IPS-15b (cell line): ENCODE data around the gene PSAPL1.

Experiments used
- H3K27me3 ChIP-seq: one replicate; pipeline ENCODE4 v1.6.1; 2013; ENCODE audit warnings: low read length; ENCODE audit not compliant: control insufficient read depth, insufficient read depth
- H3K36me3 ChIP-seq: one replicate; pipeline ENCODE4 v1.6.1; 2013; ENCODE audit warnings: low read length; ENCODE audit not compliant: control insufficient read depth, insufficient read depth
- H3K4me1 ChIP-seq: one replicate; pipeline ENCODE4 v1.6.1; 2013; ENCODE audit warnings: mild to moderate bottlenecking, low read length; ENCODE audit not compliant: control insufficient read depth, insufficient read depth
- H3K4me3 ChIP-seq: one replicate; pipeline ENCODE4 v1.5.1; 2013; ENCODE audit warnings: low read depth, low read length
- H3K9ac ChIP-seq: one replicate; pipeline ENCODE4 v1.6.1; 2013; ENCODE audit warnings: low read depth, mild to moderate bottlenecking, low read length
- H3K9me3 ChIP-seq: one replicate; pipeline ENCODE4 v1.6.1; 2013; ENCODE audit warnings: mild to moderate bottlenecking, low read length; ENCODE audit not compliant: control insufficient read depth, insufficient read depth

The PSAPL1 gene

GRCh38 chr4:7429069-7429416 lies 5.7 kb downstream of the PSAPL1 start:
- no peaks in the 10 kb centered on the region for H3K36me3 ChIP-seq
- no peak overlapping the region for H3K4me3 ChIP-seq
- peaks cover 3% of the 10 kb centered on the region for H3K4me1 ChIP-seq
- no peak overlapping the region for H3K9ac ChIP-seq
- H3K9me3 ChIP-seq = no peaks in the 10 kb centered on the region
- no peaks in the 10 kb centered on the region for H3K27me3 ChIP-seq

GRCh38 chr4:7428261-7429068 lies 6.3 kb downstream of the PSAPL1 start:
- H3K4me1 ChIP-seq = peaks cover 3% of the 10 kb centered on the region
- H3K9me3 ChIP-seq = no peaks in the 10 kb centered on the region
- H3K27me3 ChIP-seq = no peaks in the 10 kb centered on the region
- no peaks in the 10 kb centered on the region for H3K36me3 ChIP-seq
- H3K9ac ChIP-seq = no peak overlapping the region
- H3K4me3 ChIP-seq = no peak overlapping the region

GRCh38 chr4:7427831-7428260 lies 6.9 kb downstream of the PSAPL1 start:
- H3K36me3 ChIP-seq = no peaks in the 10 kb centered on the region
- no peaks in the 10 kb centered on the region for H3K9me3 ChIP-seq
- no peaks in the 10 kb centered on the region for H3K27me3 ChIP-seq
- H3K4me1 ChIP-seq = peaks cover 3% of the 10 kb centered on the region
- H3K9ac ChIP-seq = no peak overlapping the region
- no peak overlapping the region for H3K4me3 ChIP-seq

DNA sequence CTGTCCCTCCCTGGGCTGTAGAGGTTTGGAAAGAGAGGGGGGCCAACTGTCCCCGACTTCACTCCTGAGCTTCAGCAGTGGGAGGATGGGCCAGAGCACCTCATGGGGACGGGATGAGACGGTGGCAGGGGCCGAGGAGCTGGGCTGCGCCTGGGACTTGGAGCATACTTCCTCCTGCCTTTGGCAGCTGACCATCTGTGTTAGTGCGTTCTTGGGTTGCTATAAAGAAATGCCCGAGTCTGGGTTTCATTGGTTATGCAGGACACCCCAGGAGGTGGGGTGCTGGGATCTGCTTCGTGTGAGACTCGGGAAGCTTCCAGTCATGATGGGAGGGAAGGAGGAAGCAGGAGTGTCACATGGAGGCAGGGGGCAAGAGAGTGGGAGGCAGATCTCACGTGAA lies 7.4 kb downstream of the PSAPL1 start:
- Histone ChIP-seq H3K9ac (no peak overlapping the region), H3K36me3 (no peaks in the 10 kb centered on the region), H3K4me3 (no peak overlapping the region), H3K4me1 (peaks cover 3% of the 10 kb centered on the region), H3K9me3 (no peaks in the 10 kb centered on the region), H3K27me3 (no peaks in the 10 kb centered on the region)

GRCh38 chr4:7426525-7427171 lies 8.1 kb downstream of the PSAPL1 start:
- no peak overlapping the region for H3K9ac ChIP-seq
- H3K4me1 ChIP-seq = peaks cover 3% of the 10 kb centered on the region
- H3K36me3 ChIP-seq = no peaks in the 10 kb centered on the region
- no peaks in the 10 kb centered on the region for H3K27me3 ChIP-seq
- H3K4me3 ChIP-seq = no peak overlapping the region
- H3K9me3 ChIP-seq = no peaks in the 10 kb centered on the region

DNA sequence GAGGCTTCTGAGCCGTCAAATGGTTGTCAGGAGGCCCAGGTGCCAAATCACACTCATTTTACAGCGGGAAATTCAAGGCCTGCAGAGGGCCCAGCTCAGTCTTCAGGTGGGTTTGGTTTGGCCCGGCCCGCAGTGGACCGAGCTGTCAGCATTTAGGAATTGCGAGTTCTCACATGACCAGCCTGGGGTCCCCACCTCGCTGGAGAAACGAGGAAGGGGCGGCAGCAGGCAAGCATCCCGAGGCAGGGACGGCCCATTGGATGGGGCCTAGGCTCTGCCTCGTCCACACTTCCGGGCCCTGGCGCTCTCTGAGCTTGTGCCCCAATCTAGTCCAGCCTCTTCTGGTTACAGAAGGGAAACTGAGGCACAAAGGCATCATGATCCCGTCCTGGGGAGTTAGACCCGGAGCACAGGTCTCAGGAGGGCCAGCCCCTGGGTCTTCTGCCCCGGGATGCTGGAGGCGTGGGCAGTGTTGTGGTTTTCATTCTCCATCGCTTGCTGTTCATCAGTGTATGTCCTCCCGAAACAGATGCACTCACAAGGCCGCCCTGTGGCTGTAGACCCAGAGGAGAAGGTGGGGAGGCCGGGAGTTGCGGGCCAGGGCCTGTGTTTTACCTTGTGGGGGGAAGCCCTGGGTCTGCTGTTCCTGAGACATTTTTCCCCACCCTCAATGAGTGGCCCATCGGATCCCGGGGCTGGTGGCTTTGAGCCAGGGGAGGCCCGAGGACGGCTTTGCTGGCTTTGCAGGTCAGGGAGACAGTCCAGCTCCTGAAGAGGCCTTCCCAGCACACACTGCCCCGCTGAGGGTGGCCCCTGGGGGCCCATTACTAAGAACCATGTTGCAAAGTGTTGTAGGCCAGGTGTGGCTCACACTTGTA lies 8.9 kb downstream of the PSAPL1 start:
- H3K9me3 ChIP-seq = no peaks in the 10 kb centered on the region
- peaks cover 3% of the 10 kb centered on the region for H3K4me1 ChIP-seq
- no peaks in the 10 kb centered on the region for H3K36me3 ChIP-seq
- no peak overlapping the region for H3K9ac ChIP-seq
- H3K27me3 ChIP-seq = no peaks in the 10 kb centered on the region
- H3K4me3 ChIP-seq = no peak overlapping the region

DNA sequence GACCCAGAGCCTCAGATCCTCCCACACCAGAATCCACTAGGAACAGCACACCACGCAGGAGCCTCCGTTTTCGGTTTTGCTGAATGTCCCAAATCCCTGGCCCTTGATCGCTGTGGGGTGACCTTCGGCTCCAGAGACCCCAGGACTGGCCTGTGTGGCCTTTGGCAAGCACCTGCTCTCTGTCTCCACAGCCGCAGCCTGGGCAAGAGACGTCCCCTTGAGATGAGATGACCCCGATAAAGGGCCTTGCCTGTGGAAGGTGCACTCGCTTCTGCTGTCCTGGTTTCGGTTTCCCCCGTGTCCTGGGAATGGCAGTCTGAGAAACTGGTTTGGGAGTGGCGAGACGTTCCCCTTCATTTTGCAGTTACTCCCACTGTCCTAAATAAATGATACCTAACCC lies 9.6 kb downstream of the PSAPL1 start:
- H3K36me3 ChIP-seq = no peaks in the 10 kb centered on the region
- H3K9ac ChIP-seq = no peak overlapping the region
- H3K27me3 ChIP-seq = no peaks in the 10 kb centered on the region
- H3K4me3 ChIP-seq = no peak overlapping the region
- no peaks in the 10 kb centered on the region for H3K4me1 ChIP-seq
- H3K9me3 ChIP-seq = no peaks in the 10 kb centered on the region

GRCh38 chr4:7424553-7425111 lies 10.1 kb downstream of the PSAPL1 start:
- Histone ChIP-seq H3K9ac (no peak overlapping the region), H3K36me3 (no peaks in the 10 kb centered on the region), H3K4me3 (no peak overlapping the region)

DNA sequence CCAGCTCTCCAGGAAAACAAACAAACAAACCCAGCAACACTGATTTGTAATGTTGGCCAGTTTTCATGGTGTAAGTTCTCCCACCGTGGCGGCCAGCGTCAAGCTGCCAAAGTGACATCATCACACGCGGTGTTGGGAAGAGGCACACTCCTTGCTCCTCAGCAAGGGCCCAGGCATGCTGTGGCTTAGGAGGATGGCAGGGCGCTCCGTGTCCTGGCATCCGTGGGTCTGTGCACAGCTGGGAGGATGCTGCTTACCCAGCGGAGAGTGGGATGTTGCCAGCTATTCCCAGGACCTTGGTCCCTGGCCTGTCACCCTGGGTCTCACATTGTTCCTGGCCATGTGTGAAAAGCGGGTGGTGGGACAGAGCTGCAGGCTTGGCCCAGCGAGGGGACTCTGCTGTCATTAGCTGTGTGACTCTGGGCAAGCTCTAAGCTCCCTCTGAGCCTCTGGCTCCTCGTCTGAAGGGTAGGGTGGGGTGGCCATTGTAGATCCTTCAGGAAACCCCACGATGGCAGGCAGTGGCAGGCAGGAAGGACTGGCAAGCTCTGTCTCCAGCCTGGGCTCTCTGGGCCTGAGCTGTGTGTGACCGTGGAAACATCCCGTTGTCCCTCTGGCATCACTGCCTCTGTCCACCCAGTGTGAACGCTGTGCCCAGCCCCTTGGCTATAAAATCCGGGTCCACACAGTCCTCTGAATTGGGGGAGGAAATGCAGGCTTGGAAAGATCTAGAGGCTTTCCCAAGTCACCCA lies 10.8 kb downstream of the PSAPL1 start:
- Histone ChIP-seq H3K27me3 (no peaks in the 10 kb centered on the region), H3K9me3 (no peaks in the 10 kb centered on the region), H3K4me1 (no peaks in the 10 kb centered on the region), H3K36me3 (no peaks in the 10 kb centered on the region), H3K9ac (no peak overlapping the region), H3K4me3 (no peak overlapping the region)

More at GRCh38 chr4:7424553-7425111, 10.1 kb downstream of the PSAPL1 start:
- H3K27me3 ChIP-seq = no peaks in the 10 kb centered on the region
- H3K9me3 ChIP-seq = no peaks in the 10 kb centered on the region
- H3K4me1 ChIP-seq = no peaks in the 10 kb centered on the region

DNA sequence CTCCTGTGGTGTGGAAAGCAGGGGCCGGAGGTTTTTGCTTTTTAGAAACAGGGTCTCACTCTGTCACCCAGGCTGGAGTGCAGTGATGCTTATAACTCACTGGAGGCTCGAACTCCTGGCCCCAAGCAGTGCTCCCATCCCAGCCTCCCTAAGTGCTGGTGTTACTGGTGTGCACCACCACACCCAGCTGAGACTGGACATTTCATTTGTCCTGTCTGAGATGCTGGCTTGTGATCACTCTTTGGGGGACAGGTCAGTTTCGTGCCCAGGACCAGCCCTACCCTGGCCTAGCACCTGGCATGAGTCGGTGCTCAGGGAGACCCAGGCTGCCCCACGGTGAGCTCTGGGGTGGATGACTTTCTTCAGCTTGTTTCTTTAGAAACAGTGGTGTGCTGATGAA lies 11.3 kb downstream of the PSAPL1 start:
- no peaks in the 10 kb centered on the region for H3K9me3 ChIP-seq
- no peak overlapping the region for H3K4me3 ChIP-seq
- no peaks in the 10 kb centered on the region for H3K27me3 ChIP-seq
- no peaks in the 10 kb centered on the region for H3K4me1 ChIP-seq
- no peak overlapping the region for H3K9ac ChIP-seq
- no peaks in the 10 kb centered on the region for H3K36me3 ChIP-seq

- Histone ChIP-seq H3K4me3 (no peak overlapping the region), H3K36me3 (no peaks in the 10 kb centered on the region), H3K9me3 (no peaks in the 10 kb centered on the region), H3K9ac (no peak overlapping the region), H3K27me3 (no peaks in the 10 kb centered on the region), H3K4me1 (no peaks in the 10 kb centered on the region)
Measured at GRCh38 chr4:7422898-7423180, 11.9 kb downstream of the PSAPL1 start.
